ENCODE measurements around the gene ADARB1.

DNA sequence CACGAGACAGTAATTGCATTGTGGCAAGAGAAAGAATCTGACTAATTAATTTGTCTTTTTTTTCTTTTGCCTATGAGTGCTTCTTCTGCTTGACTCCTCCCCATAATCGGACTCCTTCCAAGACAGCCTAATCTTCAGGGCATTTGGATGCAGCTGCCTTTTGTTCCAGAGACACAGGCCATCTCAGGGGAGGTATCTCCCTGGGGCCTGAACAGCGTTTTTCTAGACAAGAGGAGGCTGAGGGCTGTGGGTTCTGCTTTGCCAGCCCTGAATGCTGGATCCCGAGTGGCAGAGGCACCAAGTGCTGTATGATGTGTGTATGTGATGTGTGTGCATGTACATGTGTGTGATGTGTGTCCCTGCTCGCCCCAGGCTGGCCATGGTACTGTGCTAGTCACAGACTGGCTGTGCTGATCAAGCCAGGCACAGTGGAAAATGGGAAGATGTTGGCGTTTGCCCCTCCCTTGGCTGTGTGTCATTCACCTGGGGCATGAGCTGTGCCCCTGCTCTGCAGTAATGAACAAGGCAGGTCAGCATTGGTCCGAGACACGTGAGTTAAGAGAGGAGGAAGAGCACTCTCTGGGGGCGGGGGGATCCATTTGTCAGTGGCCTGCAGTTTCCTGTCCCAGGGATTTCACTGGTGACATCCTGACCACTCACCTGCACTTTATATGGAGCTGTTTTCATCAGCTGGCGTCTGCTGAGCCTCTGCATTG is 77.2 kb downstream of the ADARB1 start:
- TF ChIP-seq ZBTB21 (CRISPR knock-in tag; IDR thresholded peaks at IDR 0.05; ENCODE audit: borderline replicate concordance) (no peak), CTCF (IDR thresholded peaks at IDR 0.05) (no peak), KAT7 (CRISPR knock-in tag; IDR thresholded peaks at IDR 0.05; ENCODE audit: borderline replicate concordance) (no peak), USF2 (CRISPR knock-in tag; IDR thresholded peaks at IDR 0.05) (no peak), E2F4 (CRISPR knock-in tag; IDR thresholded peaks at IDR 0.05; ENCODE audit: borderline replicate concordance, low read depth) (no peak), CBFB (CRISPR knock-in tag; IDR thresholded peaks at IDR 0.05; ENCODE audit: low read depth) (no peak), NFATC4 (CRISPR knock-in tag; IDR thresholded peaks at IDR 0.05) (no peak), ESRRA (CRISPR knock-in tag; IDR thresholded peaks at IDR 0.05; ENCODE audit: borderline replicate concordance) (no peak)
- TF ChIP-seq, protein P1, sequence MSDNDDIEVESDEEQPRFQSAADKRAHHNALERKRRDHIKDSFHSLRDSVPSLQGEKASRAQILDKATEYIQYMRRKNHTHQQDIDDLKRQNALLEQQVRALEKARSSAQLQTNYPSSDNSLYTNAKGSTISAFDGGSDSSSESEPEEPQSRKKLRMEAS (CRISPR knock-in tag; IDR thresholded peaks at IDR 0.05) = no peak

Measured in WTC11 (cell line).